Gastroesophageal sphincter (tissue), 2 donors: ENCODE measurements around the gene ACTL7B.

ENCODE experiments used
- POLR2A ChIP-seq, 2 donors: fragments of 450-650 bp; IDR thresholded peaks; one replicate each; pipeline ENCODE4 v1.6.1; 2017; ENCODE audit warnings: antibody characterized with exemption in 2 of 2, mild to moderate bottlenecking in 2 of 2, moderate library complexity in 1 of 2
- POLR2AphosphoS5 ChIP-seq: sonication (generic); formaldehyde crosslinking; IDR thresholded peaks from one replicate; pipeline ENCODE4 v1.6.1; 2017; ENCODE audit warnings: antibody characterized with exemption

GRCh38 chr9:108842610-108843295, 13.0 kb downstream of the ACTL7B start:
- TF ChIP-seq POLR2AphosphoS5 (no peak), POLR2A (IDR thresholded peaks at IDR 0.05) (no peak)
